Measurements from ENCODE around the gene VSTM1.

VSTM1 gene

GRCh38 chr19:54035215-54036178 is 28.2 kb downstream of the VSTM1 start:
- peaks cover 10% of the 10 kb centered on the region for H3K27me3 Mint-ChIP-seq
- H3K9me3 Mint-ChIP-seq, result no peaks in the 10 kb centered on the region
- no peak for DNase-seq
- no peak overlapping the region for H3K4me3 Mint-ChIP-seq
- no peak for ATAC-seq
- H3K27ac Mint-ChIP-seq, result no peak overlapping the region
- H3K4me1 Mint-ChIP-seq, result no peaks in the 10 kb centered on the region

GRCh38 chr19:54030895-54031586 is 32.7 kb downstream of the VSTM1 start:
- no peak for ATAC-seq
- no peak for DNase-seq

GRCh38 chr19:54029930-54030490 is 33.7 kb downstream of the VSTM1 start:
- H3K9me3 Mint-ChIP-seq, result no peaks in the 10 kb centered on the region
- no peaks in the 10 kb centered on the region for H3K4me1 Mint-ChIP-seq
- no peak overlapping the region for H3K27ac Mint-ChIP-seq
- ATAC-seq (no peak), DNase-seq (peak; percentile 28 to 53)
- H3K4me3 Mint-ChIP-seq, result no peak overlapping the region
- H3K27me3 Mint-ChIP-seq, result peaks cover 27% of the 10 kb centered on the region

More at GRCh38 chr19:54030895-54031586, 32.7 kb downstream of the VSTM1 start:
- Mint-ChIP-seq H3K9me3 (no peaks in the 10 kb centered on the region), H3K27ac (peak overlapping the region in 1 of 2 donors; percentile 81), H3K4me1 (no peaks in the 10 kb centered on the region), H3K4me3 (no peak overlapping the region), H3K27me3 (peaks cover 27% of the 10 kb centered on the region)

- Mint-ChIP-seq H3K4me1 (no peaks in the 10 kb centered on the region), H3K27me3 (peaks cover 34% of the 10 kb centered on the region), H3K9me3 (no peaks in the 10 kb centered on the region), H3K4me3 (no peak overlapping the region), H3K27ac (no peak overlapping the region)
- DNase-seq (no peak), ATAC-seq (no peak)
Measured at GRCh38 chr19:54029301-54029700, 34.4 kb downstream of the VSTM1 start.

- DNase-seq (no peak), ATAC-seq (no peak)
- H3K4me1 Mint-ChIP-seq, result peaks cover 5% of the 10 kb centered on the region
- H3K27ac Mint-ChIP-seq, result no peak overlapping the region
- no peaks in the 10 kb centered on the region for H3K9me3 Mint-ChIP-seq
- H3K27me3 Mint-ChIP-seq, result peaks cover 59% of the 10 kb centered on the region
- H3K4me3 Mint-ChIP-seq, result no peak overlapping the region
Measured at GRCh38 chr19:54026656-54027055, 37.0 kb downstream of the VSTM1 start.

GRCh38 chr19:54024660-54025059 is 39.0 kb downstream of the VSTM1 start:
- no peak overlapping the region for H3K27ac Mint-ChIP-seq
- H3K4me1 Mint-ChIP-seq, result peaks cover 13% of the 10 kb centered on the region
- no peak overlapping the region for H3K4me3 Mint-ChIP-seq
- ATAC-seq (no peak), DNase-seq (no peak)
- H3K9me3 Mint-ChIP-seq, result no peaks in the 10 kb centered on the region
- peaks cover 49% of the 10 kb centered on the region for H3K27me3 Mint-ChIP-seq

- no peak for ATAC-seq
- Mint-ChIP-seq H3K4me1 (peaks cover 13% of the 10 kb centered on the region), H3K4me3 (no peak overlapping the region), H3K27ac (no peak overlapping the region), H3K9me3 (no peaks in the 10 kb centered on the region), H3K27me3 (peaks cover 46% of the 10 kb centered on the region)
- DNase-seq, result no peak
Measured at GRCh38 chr19:54023191-54023590, 40.5 kb downstream of the VSTM1 start.

- Mint-ChIP-seq H3K4me1 (peaks cover 13% of the 10 kb centered on the region), H3K27ac (no peak overlapping the region), H3K4me3 (no peak overlapping the region), H3K27me3 (peaks cover 57% of the 10 kb centered on the region), H3K9me3 (no peaks in the 10 kb centered on the region)
- ATAC-seq, result no peak
- DNase-seq, result no peak
Measured at GRCh38 chr19:54021932-54022331, 41.8 kb downstream of the VSTM1 start.

GRCh38 chr19:54021363-54021762 is 42.3 kb downstream of the VSTM1 start:
- Mint-ChIP-seq H3K4me3 (no peak overlapping the region), H3K4me1 (peaks cover 13% of the 10 kb centered on the region), H3K9me3 (no peaks in the 10 kb centered on the region), H3K27me3 (peaks cover 60% of the 10 kb centered on the region), H3K27ac (no peak overlapping the region)
- ATAC-seq (no peak), DNase-seq (no peak)

- Mint-ChIP-seq H3K27me3 (peaks cover 70% of the 10 kb centered on the region), H3K9me3 (no peaks in the 10 kb centered on the region), H3K27ac (no peak overlapping the region), H3K4me3 (no peak overlapping the region), H3K4me1 (peaks cover 8% of the 10 kb centered on the region)
- ATAC-seq, result no peak
- no peak for DNase-seq
Measured at GRCh38 chr19:54017261-54017660, 46.4 kb downstream of the VSTM1 start.

GRCh38 chr19:54014920-54015560 is 48.7 kb downstream of the VSTM1 start:
- H3K4me1 Mint-ChIP-seq, result peaks cover 2% of the 10 kb centered on the region
- peaks cover 73% of the 10 kb centered on the region for H3K27me3 Mint-ChIP-seq
- no peaks in the 10 kb centered on the region for H3K9me3 Mint-ChIP-seq
- H3K4me3 Mint-ChIP-seq, result no peak overlapping the region
- DNase-seq (no peak), ATAC-seq (no peak)
- no peak overlapping the region for H3K27ac Mint-ChIP-seq

GRCh38 chr19:54013866-54014265 is 49.8 kb downstream of the VSTM1 start:
- Mint-ChIP-seq H3K4me3 (no peak overlapping the region), H3K4me1 (no peaks in the 10 kb centered on the region), H3K9me3 (no peaks in the 10 kb centered on the region), H3K27me3 (peaks cover 74% of the 10 kb centered on the region), H3K27ac (no peak overlapping the region)
- ATAC-seq (no peak), DNase-seq (no peak)

GRCh38 chr19:54011507-54012211 is 52.0 kb downstream of the VSTM1 start:
- H3K27ac Mint-ChIP-seq, result no peak overlapping the region
- H3K9me3 Mint-ChIP-seq, result no peaks in the 10 kb centered on the region
- ATAC-seq (no peak), DNase-seq (no peak)
- no peaks in the 10 kb centered on the region for H3K4me1 Mint-ChIP-seq
- no peak overlapping the region for H3K4me3 Mint-ChIP-seq
- peaks cover 80% of the 10 kb centered on the region for H3K27me3 Mint-ChIP-seq

GRCh38 chr19:54010474-54010873 is 53.2 kb downstream of the VSTM1 start:
- no peaks in the 10 kb centered on the region for H3K4me1 Mint-ChIP-seq
- no peak overlapping the region for H3K27ac Mint-ChIP-seq
- peaks cover 69% of the 10 kb centered on the region for H3K27me3 Mint-ChIP-seq
- ATAC-seq (no peak), DNase-seq (no peak)
- H3K9me3 Mint-ChIP-seq, result no peaks in the 10 kb centered on the region
- H3K4me3 Mint-ChIP-seq, result no peak overlapping the region

- Mint-ChIP-seq H3K27ac (no peak overlapping the region), H3K4me3 (no peak overlapping the region), H3K4me1 (no peaks in the 10 kb centered on the region), H3K9me3 (no peaks in the 10 kb centered on the region), H3K27me3 (peaks cover 63% of the 10 kb centered on the region)
- ATAC-seq, result no peak
- DNase-seq, result no peak
Measured at GRCh38 chr19:54009440-54009839, 54.3 kb downstream of the VSTM1 start.

Data from stimulated activated naive CD8-positive, alpha-beta T cell treated with anti-CD3 and anti-CD28 coated beads, Interleukin-15, amount 100 ng/mL, for 72 hours (primary cell).